Vagina (tissue), 2 donors: ENCODE measurements around the gene MROH2B. TPM values are rescaled to one million over a fixed set of nuclear protein-coding genes. Genes with fewer than 3 reads are reported as not detected.

ENCODE experiments used
- DNase-seq, 2 donors: peaks; one replicate each; pipeline ENCODE4 v3.0.0-alpha.2; 2017; ENCODE audit errors: extremely low spot score in 2 of 2
- H3K27ac ChIP-seq: fragments of 200-600 bp; sonication (generic); one replicate; pipeline ENCODE4 v1.5.1; 2019
- H3K27me3 ChIP-seq: fragments of 200-600 bp; sonication (generic); one replicate; pipeline ENCODE4 v1.5.1; 2019
- H3K36me3 ChIP-seq, 2 donors: fragments of 200-600 bp; sonication (generic); one replicate each; pipeline ENCODE4 v1.5.1; 2017 to 2019
- H3K4me1 ChIP-seq: fragments of 200-600 bp; sonication (generic); one replicate; pipeline ENCODE4 v1.5.1; 2019
- H3K4me3 ChIP-seq, 2 donors: fragments of 200-600 bp; sonication (generic); 1 replicate in 1 of 2; 2 replicates in 1 of 2; pipeline ENCODE4 v1.5.1; 2016 to 2019
- H3K9me3 ChIP-seq: fragments of 200-600 bp; sonication (generic); one replicate; pipeline ENCODE4 v1.5.1; 2019
- CTCF ChIP-seq, 3 experiments: fragments of 450-650 bp in 2 of 3; fragments of 200-600 bp in 1 of 3; sonication (generic) in 1 of 3; IDR thresholded peaks; one replicate each; pipeline ENCODE4 v1.5.1; 2017 to 2019; ENCODE audit warnings: antibody characterized with exemption in 3 of 3, mild to moderate bottlenecking in 2 of 3, moderate library complexity in 2 of 3
- POLR2A ChIP-seq, 2 donors: fragments of 450-650 bp; IDR thresholded peaks; one replicate each; pipeline ENCODE4 v1.6.1; 2017; ENCODE audit warnings: antibody characterized with exemption in 2 of 2, mild to moderate bottlenecking in 2 of 2, moderate library complexity in 2 of 2
- POLR2AphosphoS5 ChIP-seq, 2 donors: sonication (generic); formaldehyde crosslinking; IDR thresholded peaks; one replicate each; pipeline ENCODE4 v1.9.0; 2017; ENCODE audit warnings: antibody characterized with exemption in 2 of 2, mild to moderate bottlenecking in 2 of 2, low read depth in 1 of 2; ENCODE audit not compliant: insufficient read depth in 1 of 2
- intact Hi-C: fragments of 100-400 bp; cut with DNase I; formaldehyde crosslinking; loops from one replicate; pipeline ENCODE4 v1.15.1; 2023
- total RNA-seq: library from RNA; depleted of rRNA; stranded (reverse); fragments of >200 nt; gene quantifications from one replicate; pipeline ENCODE4 v1.2.3, GENCODE V29; 2016

MROH2B gene
- total RNA-seq, 1 donor from 2014 or later: not detected

- no peaks in the 10 kb centered on the region for H3K36me3 ChIP-seq
- intact Hi-C loops: no loop called here
- no peaks in the 10 kb centered on the region for H3K27me3 ChIP-seq
- no peaks in the 10 kb centered on the region for H3K4me1 ChIP-seq
- no peak for DNase-seq
- TF ChIP-seq CTCF (IDR thresholded peaks at IDR 0.05): no peak
- no peak overlapping the region for H3K4me3 ChIP-seq
- H3K9me3 ChIP-seq: no peaks in the 10 kb centered on the region
- H3K27ac ChIP-seq: no peak overlapping the region
Measured at GRCh38 chr5:40976041-40976440, 95.1 kb downstream of the MROH2B start.

- Histone ChIP-seq H3K27me3 (no peaks in the 10 kb centered on the region), H3K4me1 (no peaks in the 10 kb centered on the region), H3K4me3 (no peak overlapping the region), H3K27ac (no peak overlapping the region), H3K36me3 (no peaks in the 10 kb centered on the region), H3K9me3 (no peaks in the 10 kb centered on the region)
- intact Hi-C loops: no loop called here
- DNase-seq: no peak
- TF ChIP-seq POLR2A (IDR thresholded peaks at IDR 0.05): no peak
- no peak for TF ChIP-seq POLR2AphosphoS5 (IDR thresholded peaks at IDR 0.05; ENCODE audit: insufficient read depth in 1 of 2, low read depth in 1 of 2)
- TF ChIP-seq CTCF (IDR thresholded peaks at IDR 0.05): no peak
Measured at GRCh38 chr5:40973364-40974004, 97.7 kb downstream of the MROH2B start.

GRCh38 chr5:40972434-40972833, 98.7 kb downstream of the MROH2B start:
- no peak for TF ChIP-seq POLR2AphosphoS5 (IDR thresholded peaks at IDR 0.05; ENCODE audit: insufficient read depth in 1 of 2, low read depth in 1 of 2)
- no peak for TF ChIP-seq CTCF (IDR thresholded peaks at IDR 0.05)
- no peak for TF ChIP-seq POLR2A (IDR thresholded peaks at IDR 0.05)

GRCh38 chr5:40962207-40962955, 108.8 kb downstream of the MROH2B start:
- no peaks in the 10 kb centered on the region for H3K9me3 ChIP-seq
- H3K4me3 ChIP-seq: no peak overlapping the region
- intact Hi-C loops: no loop called here
- no peak for DNase-seq
- TF ChIP-seq CTCF (IDR thresholded peaks at IDR 0.05): no peak
- TF ChIP-seq POLR2AphosphoS5 (IDR thresholded peaks at IDR 0.05; ENCODE audit: insufficient read depth in 1 of 2, low read depth in 1 of 2): no peak
- TF ChIP-seq POLR2A (IDR thresholded peaks at IDR 0.05): no peak
- no peak overlapping the region for H3K27ac ChIP-seq
- no peaks in the 10 kb centered on the region for H3K4me1 ChIP-seq
- H3K36me3 ChIP-seq: no peaks in the 10 kb centered on the region
- no peaks in the 10 kb centered on the region for H3K27me3 ChIP-seq

More at GRCh38 chr5:40972434-40972833, 98.7 kb downstream of the MROH2B start:
- H3K27ac ChIP-seq: no peak overlapping the region
- intact Hi-C loops: no loop called here
- no peak overlapping the region for H3K4me3 ChIP-seq
- H3K27me3 ChIP-seq: no peaks in the 10 kb centered on the region
- no peaks in the 10 kb centered on the region for H3K4me1 ChIP-seq
- no peak for DNase-seq
- no peaks in the 10 kb centered on the region for H3K36me3 ChIP-seq
- H3K9me3 ChIP-seq: no peaks in the 10 kb centered on the region

- TF ChIP-seq CTCF (IDR thresholded peaks at IDR 0.05) (no peak), POLR2A (IDR thresholded peaks at IDR 0.05) (no peak), POLR2AphosphoS5 (IDR thresholded peaks at IDR 0.05; ENCODE audit: insufficient read depth in 1 of 2, low read depth in 1 of 2) (no peak)
- intact Hi-C loops: no loop called here
- no peak overlapping the region for H3K4me3 ChIP-seq
- H3K27ac ChIP-seq: no peak overlapping the region
- H3K36me3 ChIP-seq: no peaks in the 10 kb centered on the region
- no peak for DNase-seq
- H3K27me3 ChIP-seq: no peaks in the 10 kb centered on the region
- H3K9me3 ChIP-seq: no peaks in the 10 kb centered on the region
- H3K4me1 ChIP-seq: no peaks in the 10 kb centered on the region
Measured at GRCh38 chr5:40960037-40960436, 111.1 kb downstream of the MROH2B start.
